GM18861 (cell line): Measurements from ENCODE around the gene AUTS2.
"Not testable (repeated sequence)": the region's sequence is repeated elsewhere in the genome, so short reads cannot be mapped to it uniquely, and the experiment has no call there.

Experiments used
- ATAC-seq: cut with Tn5 transposase; IDR thresholded peaks from one replicate; pipeline ENCODE4 v1.9.1; 2021; ENCODE audit not compliant: unreplicated experiment

AUTS2 gene

DNA sequence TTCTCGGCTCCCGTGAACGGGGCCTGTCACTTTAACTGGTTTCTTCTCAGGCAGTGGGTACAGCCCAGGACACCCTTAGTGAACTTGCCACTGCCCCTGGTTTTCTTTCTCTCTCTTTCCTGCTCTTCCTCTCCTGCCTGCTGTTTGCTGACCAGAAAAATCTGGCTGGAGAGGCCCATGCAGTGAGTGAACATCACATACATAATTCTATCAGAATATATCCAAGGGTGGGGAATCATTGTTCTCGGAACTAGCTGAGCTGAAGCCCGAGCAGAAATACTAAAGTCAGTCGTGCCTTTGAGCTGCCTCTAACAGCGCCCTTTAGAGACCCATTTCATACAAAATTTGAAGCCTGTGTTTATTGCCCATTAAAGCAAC is 1032.2 kb downstream of the AUTS2 start:
- no peak for ATAC-seq

DNA sequence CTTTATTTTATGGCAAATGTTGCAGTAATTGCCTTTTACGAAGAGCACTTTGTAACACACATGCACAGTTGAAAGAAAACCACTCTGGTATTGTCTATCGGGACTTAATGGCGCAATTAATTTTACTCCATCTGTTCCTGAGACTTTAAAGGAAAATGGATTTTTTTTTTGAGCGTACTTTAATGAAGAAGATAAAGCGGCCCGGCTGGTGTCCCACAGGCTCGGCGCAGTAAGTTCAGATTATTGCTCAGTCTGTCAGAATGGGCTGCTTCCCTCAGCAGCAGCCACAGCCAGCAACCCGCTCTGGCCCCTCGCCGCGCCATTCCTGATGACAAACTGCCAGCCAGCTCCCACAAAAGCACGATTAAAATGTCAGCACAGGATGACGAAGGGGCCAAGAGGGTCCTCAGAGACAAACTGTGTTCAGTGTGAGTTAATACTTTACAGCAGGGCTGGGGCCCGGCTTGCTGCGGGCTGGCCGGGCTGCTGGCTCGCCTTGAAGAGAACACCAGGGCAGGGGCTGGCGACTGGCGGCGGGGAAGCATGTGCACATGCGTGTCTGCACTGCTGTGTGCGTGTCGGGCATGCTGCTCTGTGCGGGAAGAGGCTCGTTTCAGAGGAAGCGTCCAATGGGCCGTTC is 1032.7 kb downstream of the AUTS2 start:
- ATAC-seq, result no peak

DNA sequence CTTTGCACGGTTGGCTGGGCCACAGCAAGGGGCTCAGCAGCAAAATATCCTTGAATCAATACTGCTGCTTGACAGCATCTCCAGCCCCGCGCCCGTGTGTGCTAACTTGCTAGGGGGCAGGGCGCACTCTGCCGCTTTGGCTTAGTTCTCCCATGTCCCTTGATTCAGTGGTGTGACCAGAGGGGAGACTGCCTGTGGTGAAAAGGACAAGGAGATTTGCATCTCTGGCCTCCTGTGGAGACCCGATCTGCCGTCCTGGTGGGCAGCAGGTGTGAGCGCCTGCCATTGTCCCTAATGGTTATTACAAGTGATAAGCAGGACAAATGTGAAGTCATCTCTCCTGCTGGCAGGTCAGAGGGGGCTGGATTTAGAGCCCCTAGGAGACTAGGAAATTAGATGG is 1033.4 kb downstream of the AUTS2 start:
- no peak for ATAC-seq

DNA sequence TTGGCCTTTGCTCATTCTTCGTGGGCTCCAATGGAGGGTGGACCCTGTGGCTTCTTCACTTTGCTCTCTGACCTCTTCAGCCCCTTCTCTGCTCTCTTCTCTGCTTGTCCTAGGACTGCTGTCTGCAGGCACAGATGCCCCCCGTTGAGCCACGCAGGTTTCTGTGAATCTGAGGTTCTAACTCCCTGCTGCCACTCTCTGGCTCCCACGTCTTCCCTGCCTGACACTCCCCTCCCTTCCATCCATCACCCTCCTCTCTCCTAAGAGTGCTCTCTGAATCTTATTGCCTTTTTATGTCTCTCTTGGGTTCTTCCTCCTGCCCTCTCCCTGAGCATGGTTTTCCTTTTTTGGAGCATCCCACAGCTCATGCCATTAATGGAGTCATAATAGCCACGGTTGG is 1034.1 kb downstream of the AUTS2 start:
- ATAC-seq, result no peak

DNA sequence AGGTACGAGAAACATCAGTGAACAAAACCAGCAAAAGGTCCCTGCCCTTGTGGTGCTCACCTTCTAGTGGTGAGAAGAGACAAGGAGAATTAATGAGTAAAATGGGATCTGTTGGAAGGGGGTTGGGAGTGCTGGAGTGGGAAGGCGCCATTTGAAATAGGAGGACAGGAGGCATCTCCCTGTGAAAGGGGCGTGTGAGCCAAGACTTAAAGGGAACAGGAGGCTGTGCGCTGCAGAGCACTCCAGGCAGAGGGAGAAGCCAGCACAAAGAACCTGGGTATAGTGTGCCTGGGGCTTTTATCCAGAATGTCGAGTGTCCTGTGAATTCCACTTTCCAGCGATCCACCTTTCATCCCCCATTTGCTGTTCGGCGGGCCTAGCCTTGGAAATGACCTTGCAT is 1035.8 kb downstream of the AUTS2 start:
- ATAC-seq, result no peak

DNA sequence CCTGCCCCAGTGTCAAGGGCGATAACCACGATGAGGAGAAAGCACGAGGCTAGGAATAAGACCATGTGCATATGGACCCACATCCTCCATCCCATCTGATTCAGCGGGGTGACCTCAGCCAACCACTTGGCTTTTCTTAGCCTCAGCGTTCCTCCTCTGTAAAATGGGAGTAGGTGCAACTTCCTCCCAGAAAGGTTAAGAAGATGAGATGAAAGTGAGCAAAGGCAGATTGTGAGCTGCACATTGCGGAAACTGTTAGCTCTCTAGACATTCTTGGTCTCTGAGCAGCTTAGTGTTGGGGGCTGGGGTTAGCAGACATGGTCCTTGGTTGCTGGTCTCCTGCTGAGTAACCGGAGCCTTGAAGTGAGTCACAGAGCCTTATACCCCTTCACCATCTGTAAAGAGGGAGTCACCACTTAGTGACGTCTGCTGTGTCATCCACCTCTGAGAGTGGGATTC is 1036.4 kb downstream of the AUTS2 start:
- ATAC-seq, result no peak

DNA sequence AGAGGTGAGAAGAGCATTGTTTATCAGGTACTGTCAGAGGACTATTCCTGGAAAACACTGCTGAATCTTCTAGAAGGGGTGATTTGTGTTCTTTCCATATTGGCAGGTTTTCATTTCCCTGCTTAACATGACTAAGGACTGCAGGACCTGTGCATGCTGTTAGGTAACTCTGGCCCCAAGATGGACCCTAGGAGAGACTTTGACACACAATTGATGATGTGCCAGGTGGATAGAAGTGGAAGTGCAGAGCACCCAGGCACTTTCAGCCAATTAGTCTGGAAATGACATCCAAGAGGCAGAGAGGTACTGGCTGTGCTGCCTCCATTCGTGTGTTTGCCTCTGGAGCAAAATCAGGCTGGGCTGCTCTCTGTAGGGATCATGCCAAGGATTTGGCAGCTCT is 1037.4 kb downstream of the AUTS2 start:
- no peak for ATAC-seq

DNA sequence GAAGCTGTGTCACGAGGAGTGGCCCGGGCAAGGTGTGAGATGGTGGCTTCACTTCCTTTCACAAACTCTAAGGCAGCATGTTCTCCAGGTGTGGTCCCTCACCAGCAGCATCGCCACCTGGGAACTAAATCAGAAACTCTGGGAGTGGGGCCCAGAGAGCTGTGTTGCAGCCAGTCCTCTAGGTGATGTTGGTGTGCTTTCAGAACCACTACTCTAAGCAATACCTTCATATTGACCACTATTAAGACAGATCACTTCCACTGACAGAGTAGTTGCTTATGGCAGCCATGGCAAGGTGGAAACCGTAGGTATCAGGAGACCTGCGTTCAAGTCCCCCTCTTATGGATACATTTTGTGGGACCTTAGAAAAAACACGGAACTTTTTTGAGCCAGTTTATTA is 1037.9 kb downstream of the AUTS2 start:
- no peak for ATAC-seq

DNA sequence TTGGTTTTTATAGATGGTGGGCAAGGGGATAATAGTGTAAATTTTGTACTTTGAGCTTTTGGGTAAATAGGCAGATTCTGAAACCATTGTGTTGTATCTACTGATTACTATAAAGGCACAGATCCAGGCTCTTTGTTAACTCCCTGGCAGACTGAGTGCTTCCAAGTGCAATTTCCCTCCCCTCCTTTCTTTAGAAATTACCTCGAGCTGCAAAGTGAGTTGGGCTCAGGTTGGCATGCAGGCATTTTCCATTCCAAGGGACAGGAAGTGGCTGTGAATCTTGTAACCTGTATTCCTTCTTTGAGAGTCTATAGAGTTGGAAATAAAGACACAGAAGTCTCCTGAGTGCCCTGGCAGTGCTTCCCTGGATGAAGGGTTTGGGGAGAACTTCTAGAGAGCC is 1039.5 kb downstream of the AUTS2 start:
- ATAC-seq, result no peak

DNA sequence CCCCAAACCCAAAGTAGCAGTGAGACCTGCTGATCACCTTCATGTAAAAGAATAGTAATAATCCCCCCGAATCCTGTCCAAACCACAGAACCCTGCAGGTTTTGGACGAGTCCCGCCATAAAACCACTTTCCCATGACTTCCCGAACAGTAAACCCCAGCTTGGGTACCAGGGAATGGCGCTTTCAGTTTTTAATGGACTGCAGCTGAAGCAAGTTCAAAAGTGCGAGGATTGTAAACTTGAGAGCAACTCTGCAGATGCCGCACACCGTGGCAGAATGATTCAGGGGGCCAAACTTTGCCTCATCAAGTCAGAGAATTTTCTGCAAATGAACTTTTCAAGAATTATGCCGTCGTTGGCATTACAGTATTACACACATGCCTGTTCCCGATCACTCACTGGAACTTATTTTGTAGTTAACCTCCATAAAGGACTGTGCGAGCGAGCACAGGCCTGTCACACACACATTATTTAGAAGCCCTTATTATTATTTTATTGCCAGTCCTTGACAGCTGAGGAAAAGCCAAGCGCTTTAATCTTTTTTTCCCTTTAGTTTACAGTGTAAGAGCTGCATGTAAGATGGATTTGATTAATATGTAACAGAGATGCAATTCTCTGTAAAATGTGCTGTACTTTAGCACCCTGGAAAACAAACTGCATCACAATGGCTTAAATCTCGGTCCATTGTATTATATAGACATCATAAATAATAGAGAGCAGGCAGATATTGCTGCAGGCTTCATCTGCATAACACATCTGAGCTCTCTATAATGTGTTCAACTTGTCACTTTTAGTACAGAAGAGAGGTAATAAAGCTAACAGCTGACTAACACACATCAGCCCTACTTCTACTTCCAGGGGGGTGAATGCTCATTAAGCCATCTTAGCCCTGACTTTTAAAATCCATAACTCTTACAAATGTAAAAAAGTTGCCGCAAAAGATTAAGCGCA is 1040.2 kb downstream of the AUTS2 start:
- no peak for ATAC-seq

DNA sequence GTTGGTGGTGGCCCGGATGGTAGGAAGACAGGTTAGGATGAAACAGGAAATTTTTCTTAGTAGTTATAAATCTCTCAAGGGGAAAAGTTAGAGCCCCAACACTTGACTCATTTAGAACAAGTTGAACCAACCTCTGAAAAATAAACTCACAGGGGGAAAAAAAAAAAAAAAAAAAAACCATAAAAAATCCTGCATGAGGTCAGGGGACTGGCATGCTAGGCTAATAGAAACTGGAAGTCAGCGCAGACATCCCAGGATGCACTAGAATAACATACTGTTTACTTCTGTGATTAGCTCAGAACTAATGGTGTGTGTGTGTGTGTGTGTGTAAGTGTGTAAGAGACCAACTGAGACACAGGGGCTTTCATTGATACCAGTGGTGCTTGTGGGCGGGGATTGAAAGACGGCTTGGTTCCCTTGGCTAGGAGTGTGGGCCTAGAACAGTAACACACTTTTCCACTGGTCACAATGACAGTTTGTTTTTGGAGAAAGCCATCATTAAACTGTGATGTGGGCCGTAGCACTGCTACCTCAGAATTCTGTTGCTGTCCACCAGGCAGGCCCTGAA is 1042.1 kb downstream of the AUTS2 start:
- ATAC-seq, result no peak

DNA sequence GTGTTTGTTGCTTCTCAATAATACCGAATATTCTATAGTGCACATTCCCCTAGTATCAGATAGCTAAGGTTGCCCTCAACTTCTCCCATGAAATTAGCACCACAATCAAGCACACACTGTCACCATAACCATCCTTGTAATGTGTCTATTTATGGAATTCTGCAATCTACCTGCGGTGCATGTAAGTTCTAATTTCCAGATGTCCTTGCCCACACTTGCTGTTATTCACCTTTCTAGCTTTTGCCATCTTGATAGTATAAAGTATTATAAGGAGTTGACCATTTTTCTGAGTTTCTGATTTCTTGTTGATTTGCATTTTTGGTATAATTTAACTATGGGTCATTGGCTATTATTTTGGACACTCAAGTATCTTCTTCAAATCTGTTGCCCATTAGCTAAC is 1043.6 kb downstream of the AUTS2 start:
- ATAC-seq, result no peak

DNA sequence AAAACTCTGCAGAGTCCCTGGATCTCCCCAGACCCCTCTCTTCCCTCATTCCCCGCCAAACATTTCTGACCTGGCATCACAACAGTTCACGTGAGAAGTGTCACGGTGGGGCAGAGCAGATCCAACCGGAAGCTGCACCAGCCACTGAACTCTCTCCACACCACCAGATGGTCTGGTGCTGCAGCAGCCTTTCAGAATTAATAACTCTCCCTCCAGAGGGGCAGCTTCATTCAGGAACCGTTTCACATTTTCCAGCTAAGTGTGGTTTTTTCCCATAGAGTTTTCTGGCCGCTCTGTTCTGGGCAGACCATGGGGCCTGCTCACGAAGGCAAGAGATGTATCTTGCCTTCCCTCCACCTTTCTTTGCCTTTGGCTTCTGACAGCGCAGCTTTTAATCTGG is 1047.0 kb downstream of the AUTS2 start:
- ATAC-seq, result no peak

DNA sequence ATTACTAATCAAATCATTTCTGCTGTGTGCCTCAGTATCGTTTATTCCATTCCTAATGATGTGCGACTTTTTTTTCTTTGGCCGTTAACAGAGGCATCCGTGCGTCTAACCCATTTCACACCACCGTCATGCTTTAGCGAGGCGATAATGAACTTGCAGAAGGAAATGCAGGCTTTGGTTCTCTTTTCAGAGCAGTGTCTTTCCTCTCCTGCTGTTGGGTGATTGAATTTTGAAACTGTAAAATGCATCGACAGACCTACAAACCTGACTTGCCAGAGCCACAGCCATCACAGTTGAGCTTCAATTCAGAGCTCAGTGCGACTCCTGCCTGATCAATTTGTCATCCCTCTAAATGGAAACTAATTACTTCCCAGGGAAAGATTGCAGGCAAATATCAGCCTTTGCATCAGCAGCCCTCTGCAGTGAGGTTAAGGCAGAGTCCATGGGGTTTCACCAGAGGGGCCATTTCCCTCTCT is 1047.6 kb downstream of the AUTS2 start:
- ATAC-seq, result no peak

DNA sequence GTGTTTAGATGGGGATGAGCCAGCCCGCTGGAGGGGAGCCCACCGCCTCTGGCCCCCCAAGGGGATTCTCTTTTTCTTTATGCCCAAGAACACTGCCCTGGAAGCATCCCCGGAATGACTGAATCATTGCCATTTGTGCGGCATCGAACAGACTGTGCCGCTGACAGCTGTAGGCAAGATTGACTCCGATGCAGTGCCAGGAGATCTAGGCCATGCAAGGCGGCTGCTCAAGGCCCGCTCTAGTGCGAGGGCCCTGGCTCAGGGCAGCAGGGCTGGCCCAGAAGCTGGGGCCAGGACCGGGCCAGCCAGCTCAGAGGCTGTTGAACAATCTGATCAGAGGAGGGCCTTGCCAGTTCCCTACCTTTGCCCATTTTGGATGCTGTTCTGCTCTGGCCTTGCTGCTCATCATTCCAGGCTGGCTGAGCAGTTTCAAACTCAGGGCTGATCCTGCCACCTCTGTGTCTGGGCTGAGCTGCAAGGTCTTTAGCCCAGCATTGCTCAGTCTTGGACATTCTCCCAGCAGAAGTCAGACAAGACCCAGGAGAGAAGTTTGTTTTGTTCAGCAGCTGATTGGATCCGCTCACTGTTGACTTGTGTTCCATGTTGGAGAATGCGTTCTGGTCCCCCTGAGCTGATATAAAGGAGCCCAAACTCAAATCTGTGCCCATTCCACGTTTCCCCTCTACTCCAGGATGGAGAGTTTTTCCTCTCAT is 1048.4 kb downstream of the AUTS2 start:
- no peak for ATAC-seq

DNA sequence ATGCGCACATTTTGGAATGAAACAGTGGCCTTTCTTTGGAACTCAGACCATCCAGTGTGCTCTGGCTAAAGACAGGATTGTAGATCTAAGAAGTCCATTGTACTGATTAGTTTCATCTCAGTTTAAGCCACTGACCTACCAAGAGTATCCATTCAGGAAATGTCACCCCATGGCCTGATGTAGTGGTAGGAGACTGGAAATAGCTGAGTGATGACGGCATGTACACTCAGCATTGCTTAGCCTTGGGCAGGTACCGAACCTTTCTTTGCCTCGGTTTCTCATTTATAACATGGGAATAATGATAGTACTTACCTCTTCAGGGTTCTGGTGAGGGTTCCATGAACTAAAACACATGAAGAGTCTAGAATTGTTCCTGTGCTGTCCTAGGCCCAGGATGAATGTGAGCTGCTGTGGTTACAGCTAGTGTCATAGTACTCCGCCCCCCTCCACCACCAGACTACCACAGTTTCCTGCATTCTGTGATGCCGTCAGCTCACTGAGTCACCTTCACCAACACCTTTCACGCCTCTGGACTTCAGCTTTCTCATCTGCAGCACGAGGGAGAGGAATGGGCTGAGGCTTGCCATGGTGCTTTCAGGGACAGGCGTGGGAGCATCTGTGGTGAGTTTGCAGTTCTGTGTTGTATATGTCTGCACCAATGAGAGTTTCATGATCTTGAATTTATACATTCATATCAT is 1049.7 kb downstream of the AUTS2 start:
- ATAC-seq, result peak; percentile 76

DNA sequence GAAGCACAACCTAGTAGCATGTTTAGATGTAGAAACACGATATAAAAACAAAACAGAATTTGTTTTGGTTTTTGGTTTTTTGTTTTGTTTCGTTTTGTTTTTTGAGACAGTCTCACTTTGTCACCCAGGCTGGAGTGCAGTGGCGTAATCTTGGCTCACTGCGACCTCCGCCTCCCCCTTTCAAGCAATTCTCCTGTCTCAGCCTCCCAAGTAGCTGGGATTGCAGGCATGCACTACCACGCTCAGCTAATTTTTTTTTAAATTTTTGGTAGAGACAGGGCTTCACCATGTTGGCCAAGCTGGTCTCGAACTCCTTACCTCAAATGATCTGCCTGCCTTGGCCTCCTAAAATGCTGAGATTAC is 1050.2 kb downstream of the AUTS2 start:
- ATAC-seq, result not testable (repeated sequence)

DNA sequence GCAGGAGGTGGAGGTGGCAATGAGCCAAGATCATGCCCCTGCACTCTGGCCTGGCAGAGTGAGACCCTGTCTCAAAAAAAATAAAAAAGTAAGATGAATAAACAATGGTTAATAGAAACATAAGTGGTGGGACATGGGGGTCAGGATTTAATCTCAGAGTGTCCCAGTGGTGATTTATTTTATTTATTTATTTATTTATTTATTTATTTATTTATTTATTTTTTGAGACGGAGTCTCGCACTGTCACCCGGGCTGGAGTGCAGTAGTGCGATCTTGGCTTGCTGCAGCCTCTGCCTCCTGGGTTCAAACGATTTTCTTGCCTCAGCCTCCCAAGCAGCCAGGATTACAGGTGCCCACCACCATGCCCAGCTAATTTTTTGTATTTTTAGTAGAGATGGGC is 1051.0 kb downstream of the AUTS2 start:
- ATAC-seq, result no peak

DNA sequence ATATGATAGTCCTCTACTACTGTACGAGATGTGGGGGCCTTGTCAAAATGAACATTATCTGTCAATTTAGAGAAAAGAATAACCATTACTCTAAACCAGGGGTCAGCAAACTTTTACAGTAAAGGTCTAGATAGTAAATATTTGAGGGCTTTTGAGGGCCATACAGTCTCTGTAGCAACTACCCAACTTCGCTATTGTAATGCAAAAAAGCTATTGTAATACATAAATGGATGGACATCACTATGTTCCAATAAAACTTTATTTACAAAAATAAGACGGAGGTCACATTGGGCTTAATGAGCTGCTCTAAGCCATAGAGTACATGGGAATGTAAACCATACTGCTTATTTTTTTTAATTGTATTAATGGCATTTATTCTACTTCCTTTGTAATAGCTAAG is 1055.9 kb downstream of the AUTS2 start:
- ATAC-seq, result no peak

DNA sequence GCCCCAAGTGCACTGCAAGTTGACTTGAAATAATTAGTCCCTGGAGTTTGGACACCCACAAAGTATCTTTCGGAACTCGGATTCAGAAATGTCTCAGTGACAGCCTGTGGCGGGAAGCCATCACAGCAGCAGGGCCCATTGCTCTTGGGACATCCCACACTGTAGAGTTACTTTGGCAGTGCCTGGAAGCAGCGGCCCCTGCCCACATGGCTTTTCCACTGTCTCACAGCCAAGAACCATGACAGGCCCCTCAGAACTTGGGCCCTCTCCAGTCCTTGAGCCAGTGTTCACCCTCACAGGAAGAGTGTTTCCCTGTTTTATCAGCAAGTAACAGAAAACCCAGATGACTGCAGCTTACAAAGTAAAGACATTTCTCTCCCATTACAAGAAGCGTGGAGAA is 1056.7 kb downstream of the AUTS2 start:
- no peak for ATAC-seq

DNA sequence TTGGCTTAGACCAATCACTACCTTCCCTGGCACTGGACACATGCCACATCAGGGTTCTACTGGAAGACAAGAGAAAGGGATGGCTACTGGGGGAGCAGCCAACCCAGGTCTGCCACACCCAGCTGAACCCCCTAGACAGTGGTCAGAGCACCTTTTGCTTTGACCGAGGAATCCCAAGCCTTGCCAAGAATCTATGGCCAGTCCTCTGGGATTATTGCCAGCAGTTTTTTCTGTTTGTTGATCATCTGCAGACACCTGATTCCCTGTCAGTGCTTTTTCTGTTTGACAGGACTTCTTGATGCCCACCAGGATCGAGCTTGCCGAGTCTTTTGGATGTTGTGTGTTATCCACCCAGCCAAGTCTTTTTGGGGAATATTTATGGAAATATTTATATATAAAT is 1057.4 kb downstream of the AUTS2 start:
- ATAC-seq, result no peak
